ENCODE measurements around the gene DUOX2. TPM values are rescaled to one million over a fixed set of nuclear protein-coding genes. Genes with fewer than 3 reads are reported as not detected.

DUOX2 gene
- total and polyA plus RNA-seq, 2 of the 13 experiments (the other 11 are each of a cell fraction or from before 2014, with no cell fraction given): 0.08 TPM; not detected in 1

DNA sequence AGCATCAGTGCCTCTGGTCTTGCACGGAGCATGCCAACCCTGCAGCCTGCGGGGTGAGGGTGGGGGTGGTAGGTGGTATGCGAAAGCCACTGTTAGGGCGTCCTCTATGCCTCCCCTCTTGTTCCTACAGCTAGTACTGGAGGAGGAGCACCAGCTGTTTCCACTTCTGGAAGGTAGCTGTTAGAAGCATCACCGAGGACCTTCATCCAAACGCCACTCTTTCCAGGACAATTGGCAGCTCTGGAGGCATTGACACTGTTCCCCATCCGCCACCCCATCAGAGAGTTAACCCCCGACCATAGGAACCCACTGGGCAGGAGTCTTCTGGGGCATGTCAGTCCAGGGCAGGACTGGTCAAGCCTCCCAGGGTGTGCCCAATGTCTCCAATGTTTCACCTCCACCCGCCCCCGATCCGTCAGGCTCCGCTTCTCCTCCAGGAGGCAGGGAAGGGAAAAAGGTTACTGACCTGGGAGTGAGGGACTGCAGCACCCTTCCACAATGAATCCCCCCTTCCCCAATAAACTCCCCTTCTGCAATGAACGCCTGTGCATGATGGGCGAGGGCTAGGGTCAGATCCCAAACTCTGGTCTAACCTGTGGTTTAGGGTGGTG is 487 bp downstream of the DUOX2 start:
- Histone ChIP-seq H3K4me1 (ENCODE audit: insufficient read depth, low read length) (peaks cover 25% of the 10 kb centered on the region), H3K4me3 (replicated peaks in 1 of 3; ENCODE audit: insufficient read depth in 1 of 3, low read depth in 2 of 3, low read length in 3 of 3) (no peak overlapping the region), H3K36me3 (replicated peaks in 1 of 2; ENCODE audit: control insufficient read depth in 1 of 2, insufficient read depth in 2 of 2, low read length in 2 of 2) (no peaks in the 10 kb centered on the region), H4K20me1 (ENCODE audit: insufficient read depth, low read length) (no peaks in the 10 kb centered on the region), H3K27me3 (ENCODE audit: control insufficient read depth in 1 of 2, insufficient read depth in 2 of 2, low read length in 2 of 2) (peaks cover 15 to 62% of the 10 kb centered on the region in 2 experiments), H3K4me2 (ENCODE audit: low read depth, low read length) (peak overlapping the region; percentile 78; the same call in 1 of the 2 replicates), H3K27ac (ENCODE audit: extremely low read length, insufficient read depth, low read length) (no peak overlapping the region), H2AFZ (ENCODE audit: low read length) (no peak overlapping the region), H3K79me2 (ENCODE audit: insufficient read depth, low read length) (no peaks in the 10 kb centered on the region), H3K9me3 (ENCODE audit: low read length) (no peaks in the 10 kb centered on the region), H3K9ac (ENCODE audit: insufficient read depth, low read depth, low read length) (no peak overlapping the region)
- TF ChIP-seq EZH2 (conservative IDR thresholded peaks at IDR 0.05; ENCODE audit: low read depth, low read length) (peak; percentile 9; the same call in 1 of the 2 replicates), HNRNPH1 (optimal IDR thresholded peaks at IDR 0.05; ENCODE audit: low read depth, low read length) (no peak)
- intact Hi-C loops (cut with micrococcal nuclease; ENCODE audit: unreplicated experiment): no loop called here
- FAIRE-seq (no peak), ATAC-seq (no peak), DNase-seq (ENCODE audit: low spot score) (no peak)
- in situ Hi-C loops (cut with HindIII; ENCODE audit: extremely low pct_ligation_motif_present, low pct_unique_long_range_greater_than_20kb): no loop called here
- CTCF ChIA-PET (ENCODE audit: low intra/inter-chr PET ratio, low total read pairs): no interaction called here
- BruUV-seq (replicated peaks): no TSS peak
- POLR2A ChIA-PET: no interaction called here
- 44% methylated on average over 9 of the region's 14 CpGs for WGBS (ENCODE audit: low lambda C conversion rate)

DNA sequence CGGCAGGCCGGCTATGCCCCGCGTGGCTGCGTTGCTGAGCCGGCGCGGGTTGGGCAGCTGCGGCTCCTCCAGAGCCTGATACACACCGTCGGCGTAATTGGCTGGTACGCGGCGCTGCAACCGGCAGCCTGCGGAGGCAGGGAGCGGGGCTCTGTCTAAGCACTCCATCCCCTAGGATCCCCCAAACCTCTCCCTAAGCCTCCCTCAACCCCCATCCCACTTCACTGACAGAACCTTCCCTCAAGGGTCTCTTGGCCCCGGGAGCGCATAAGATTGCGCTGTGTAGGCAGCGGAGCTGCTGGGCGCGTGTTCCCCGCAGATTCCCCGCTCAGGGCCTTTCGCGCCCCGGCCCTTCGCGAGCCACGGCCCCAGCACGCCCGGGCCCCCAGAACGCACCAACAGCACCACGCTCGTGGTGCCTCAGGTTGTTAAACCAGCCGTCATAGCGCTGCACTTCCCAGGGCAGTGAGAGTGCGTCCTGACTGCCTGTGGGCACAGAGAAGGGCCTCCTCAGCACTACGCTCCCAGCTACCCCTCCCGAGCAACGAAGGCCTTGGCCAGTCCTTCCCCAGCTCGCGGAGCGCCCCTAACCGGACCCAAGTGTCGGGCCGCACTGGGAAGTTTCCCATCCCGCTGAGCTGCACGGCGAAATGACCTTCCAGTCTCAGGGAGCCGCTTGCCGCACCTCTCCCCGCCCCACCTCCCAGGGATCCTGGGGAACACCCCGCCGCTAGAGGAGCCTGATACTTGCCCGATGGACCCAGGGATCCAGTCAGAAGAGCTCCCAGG is 1.2 kb downstream of the DUOX2 start:
- no peaks in the 10 kb centered on the region for H4K20me1 ChIP-seq (ENCODE audit: insufficient read depth, low read length)
- BruUV-seq (replicated peaks): no TSS peak
- no peak overlapping the region for H3K27ac ChIP-seq (ENCODE audit: extremely low read length, insufficient read depth, low read length)
- H3K27me3 ChIP-seq (ENCODE audit: control insufficient read depth in 1 of 2, insufficient read depth in 2 of 2, low read length in 2 of 2): peaks cover 15 to 69% of the 10 kb centered on the region in 2 experiments
- no peaks in the 10 kb centered on the region for H3K36me3 ChIP-seq (replicated peaks in 1 of 2; ENCODE audit: control insufficient read depth in 1 of 2, insufficient read depth in 2 of 2, low read length in 2 of 2)
- CTCF ChIA-PET (ENCODE audit: low intra/inter-chr PET ratio, low total read pairs): no interaction called here
- H3K4me3 ChIP-seq (replicated peaks in 1 of 3; ENCODE audit: insufficient read depth in 1 of 3, low read depth in 2 of 3, low read length in 3 of 3): no peak overlapping the region; a peak in 1 of 6 replicates
- no peak for FAIRE-seq
- H2AFZ ChIP-seq (ENCODE audit: low read length): no peak overlapping the region
- intact Hi-C loops (cut with micrococcal nuclease; ENCODE audit: unreplicated experiment) (no loop called here), in situ Hi-C loops (cut with HindIII; ENCODE audit: extremely low pct_ligation_motif_present, low pct_unique_long_range_greater_than_20kb) (no loop called here)
- ATAC-seq: no peak
- POLR2A ChIA-PET: no interaction called here
- no peaks in the 10 kb centered on the region for H3K79me2 ChIP-seq (ENCODE audit: insufficient read depth, low read length)
- H3K9ac ChIP-seq (ENCODE audit: insufficient read depth, low read depth, low read length): no peak overlapping the region
- no CpG with 5 or more reads among the region's 58 CpGs for WGBS (ENCODE audit: low lambda C conversion rate)
- peaks cover 23% of the 10 kb centered on the region for H3K4me1 ChIP-seq (ENCODE audit: insufficient read depth, low read length)
- no peak for DNase-seq (ENCODE audit: low spot score)
- no peaks in the 10 kb centered on the region for H3K9me3 ChIP-seq (ENCODE audit: low read length)
- H3K4me2 ChIP-seq (ENCODE audit: low read depth, low read length): peak overlapping the region; percentile 18; the same call in 1 of the 2 replicates
- TF ChIP-seq GFI1 (CRISPR knock-in tag; IDR thresholded peaks at IDR 0.05; ENCODE audit: borderline replicate concordance): no peak
- TF ChIP-seq, protein P1, sequence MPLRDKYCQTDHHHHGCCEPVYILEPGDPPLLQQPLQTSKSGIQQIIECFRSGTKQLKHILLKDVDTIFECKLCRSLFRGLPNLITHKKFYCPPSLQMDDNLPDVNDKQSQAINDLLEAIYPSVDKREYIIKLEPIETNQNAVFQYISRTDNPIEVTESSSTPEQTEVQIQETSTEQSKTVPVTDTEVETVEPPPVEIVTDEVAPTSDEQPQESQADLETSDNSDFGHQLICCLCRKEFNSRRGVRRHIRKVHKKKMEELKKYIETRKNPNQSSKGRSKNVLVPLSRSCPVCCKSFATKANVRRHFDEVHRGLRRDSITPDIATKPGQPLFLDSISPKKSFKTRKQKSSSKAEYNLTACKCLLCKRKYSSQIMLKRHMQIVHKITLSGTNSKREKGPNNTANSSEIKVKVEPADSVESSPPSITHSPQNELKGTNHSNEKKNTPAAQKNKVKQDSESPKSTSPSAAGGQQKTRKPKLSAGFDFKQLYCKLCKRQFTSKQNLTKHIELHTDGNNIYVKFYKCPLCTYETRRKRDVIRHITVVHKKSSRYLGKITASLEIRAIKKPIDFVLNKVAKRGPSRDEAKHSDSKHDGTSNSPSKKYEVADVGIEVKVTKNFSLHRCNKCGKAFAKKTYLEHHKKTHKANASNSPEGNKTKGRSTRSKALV (CRISPR knock-in tag; IDR thresholded peaks at IDR 0.05): peak; percentile 45; the same call in 1 of the 2 replicates
- TF ChIP-seq, protein P2, sequence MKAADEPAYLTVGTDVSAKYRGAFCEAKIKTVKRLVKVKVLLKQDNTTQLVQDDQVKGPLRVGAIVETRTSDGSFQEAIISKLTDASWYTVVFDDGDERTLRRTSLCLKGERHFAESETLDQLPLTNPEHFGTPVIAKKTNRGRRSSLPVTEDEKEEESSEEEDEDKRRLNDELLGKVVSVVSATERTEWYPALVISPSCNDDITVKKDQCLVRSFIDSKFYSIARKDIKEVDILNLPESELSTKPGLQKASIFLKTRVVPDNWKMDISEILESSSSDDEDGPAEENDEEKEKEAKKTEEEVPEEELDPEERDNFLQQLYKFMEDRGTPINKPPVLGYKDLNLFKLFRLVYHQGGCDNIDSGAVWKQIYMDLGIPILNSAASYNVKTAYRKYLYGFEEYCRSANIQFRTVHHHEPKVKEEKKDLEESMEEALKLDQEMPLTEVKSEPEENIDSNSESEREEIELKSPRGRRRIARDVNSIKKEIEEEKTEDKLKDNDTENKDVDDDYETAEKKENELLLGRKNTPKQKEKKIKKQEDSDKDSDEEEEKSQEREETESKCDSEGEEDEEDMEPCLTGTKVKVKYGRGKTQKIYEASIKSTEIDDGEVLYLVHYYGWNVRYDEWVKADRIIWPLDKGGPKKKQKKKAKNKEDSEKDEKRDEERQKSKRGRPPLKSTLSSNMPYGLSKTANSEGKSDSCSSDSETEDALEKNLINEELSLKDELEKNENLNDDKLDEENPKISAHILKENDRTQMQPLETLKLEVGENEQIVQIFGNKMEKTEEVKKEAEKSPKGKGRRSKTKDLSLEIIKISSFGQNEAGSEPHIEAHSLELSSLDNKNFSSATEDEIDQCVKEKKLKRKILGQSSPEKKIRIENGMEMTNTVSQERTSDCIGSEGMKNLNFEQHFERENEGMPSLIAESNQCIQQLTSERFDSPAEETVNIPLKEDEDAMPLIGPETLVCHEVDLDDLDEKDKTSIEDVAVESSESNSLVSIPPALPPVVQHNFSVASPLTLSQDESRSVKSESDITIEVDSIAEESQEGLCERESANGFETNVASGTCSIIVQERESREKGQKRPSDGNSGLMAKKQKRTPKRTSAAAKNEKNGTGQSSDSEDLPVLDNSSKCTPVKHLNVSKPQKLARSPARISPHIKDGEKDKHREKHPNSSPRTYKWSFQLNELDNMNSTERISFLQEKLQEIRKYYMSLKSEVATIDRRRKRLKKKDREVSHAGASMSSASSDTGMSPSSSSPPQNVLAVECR (CRISPR knock-in tag; IDR thresholded peaks at IDR 0.05; ENCODE audit: borderline replicate concordance): 0 out of 2 replicates have a peak, but pooled peaks have one; percentile 17
- no peak for TF ChIP-seq KMT2B (CRISPR knock-in tag; IDR thresholded peaks at IDR 0.05)
- TF ChIP-seq, protein P3, sequence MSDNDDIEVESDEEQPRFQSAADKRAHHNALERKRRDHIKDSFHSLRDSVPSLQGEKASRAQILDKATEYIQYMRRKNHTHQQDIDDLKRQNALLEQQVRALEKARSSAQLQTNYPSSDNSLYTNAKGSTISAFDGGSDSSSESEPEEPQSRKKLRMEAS (IDR thresholded peaks at IDR 0.05): no peak
- peak; percentile 33; the same call in 1 of the 2 replicates for TF ChIP-seq EZH2 (conservative IDR thresholded peaks at IDR 0.05; ENCODE audit: low read depth, low read length)
- TF ChIP-seq ATRX (CRISPR knock-in tag; IDR thresholded peaks at IDR 0.05; ENCODE audit: borderline replicate concordance): no peak
- TF ChIP-seq ZBTB3 (CRISPR knock-in tag; IDR thresholded peaks at IDR 0.05; ENCODE audit: borderline replicate concordance, low read depth): no peak
